CD4-positive, alpha-beta T cell (primary cell): ENCODE measurements around the gene NPSR1. TPM values are rescaled to one million over a fixed set of nuclear protein-coding genes. Genes with fewer than 3 reads are reported as not detected.

Source experiments
- ATAC-seq: fragments of 200-7000 bp; cut with Tn5 transposase; one replicate; pipeline ENCODE4 v1.10.0; 2022; ENCODE audit warnings: mild to moderate bottlenecking; ENCODE audit not compliant: poor library complexity
- CTCF ChIA-PET: fragments of 350-600 bp; sonication (Branson Sonifier 250); formaldehyde crosslinking; loops from one replicate; lab custom pipeline; 2021; ENCODE audit warnings: antibody characterized with exemption, inconsistent platforms; lab: Charles Lee
- POLR2A ChIA-PET: fragments of 350-600 bp; sonication (Branson Sonifier 250); formaldehyde crosslinking; loops from one replicate; lab custom pipeline; 2021; ENCODE audit warnings: antibody characterized with exemption, inconsistent platforms; lab: Charles Lee
- DNase-seq, 14 experiments: peaks; one replicate each; pipeline ENCODE4 v3.0.0-alpha.2; 2013 to 2020; ENCODE audit warnings: mixed read lengths in 2 of 14
- H3K27ac ChIP-seq, 2 donors: one replicate each; pipeline versions ENCODE4 v1.5.1 to v1.7.0; 2013; ENCODE audit warnings: low read length in 2 of 2, low read depth in 1 of 2, mild to moderate bottlenecking in 1 of 2
- H3K27me3 ChIP-seq, 2 experiments: 1 replicate in 1 of 2; 2 replicates in 1 of 2; pipeline versions ENCODE4 v1.6.1 to v1.7.0; 2013; ENCODE audit warnings: low read length in 2 of 2, control low read depth in 1 of 2, mild to moderate bottlenecking in 1 of 2, moderate library complexity in 1 of 2; ENCODE audit not compliant: insufficient read depth in 2 of 2, control insufficient read depth in 1 of 2
- H3K36me3 ChIP-seq: one replicate; pipeline ENCODE4 v1.6.1; 2013; ENCODE audit warnings: low read length, control low read depth; ENCODE audit not compliant: insufficient read depth
- H3K4me1 ChIP-seq: one replicate; pipeline ENCODE4 v1.6.1; 2013; ENCODE audit warnings: low read length, control low read depth; ENCODE audit not compliant: insufficient read depth
- H3K4me3 ChIP-seq: one replicate; pipeline ENCODE4 v1.5.1; 2013; ENCODE audit warnings: mild to moderate bottlenecking, low read length, moderate library complexity
- H3K9me3 ChIP-seq, 2 experiments: 1 replicate in 1 of 2; 2 replicates in 1 of 2; pipeline versions ENCODE4 v1.6.1 to v1.7.0; 2013; ENCODE audit warnings: low read length in 2 of 2, mild to moderate bottlenecking in 2 of 2, control low read depth in 1 of 2, moderate library complexity in 1 of 2; ENCODE audit not compliant: control insufficient read depth in 1 of 2, insufficient read depth in 1 of 2
- H3K27ac Mint-ChIP-seq: one replicate; pipeline ENCODE4 v1.8.0; 2020; ENCODE audit warnings: mixed read lengths
- H3K27me3 Mint-ChIP-seq: one replicate; pipeline ENCODE4 v1.8.0; 2021; ENCODE audit warnings: mixed read lengths
- H3K36me3 Mint-ChIP-seq: one replicate; pipeline ENCODE4 v1.8.0; 2021; ENCODE audit warnings: low read depth, mixed read lengths
- H3K4me1 Mint-ChIP-seq: one replicate; pipeline ENCODE4 v1.8.0; 2021; ENCODE audit warnings: low read depth, mixed read lengths
- H3K4me3 Mint-ChIP-seq: one replicate; pipeline ENCODE4 v1.8.0; 2020; ENCODE audit warnings: mild to moderate bottlenecking, mixed read lengths
- H3K9me3 Mint-ChIP-seq: one replicate; pipeline ENCODE4 v1.8.0; 2020; ENCODE audit warnings: mixed read lengths
- CTCF ChIP-seq: fragments of 200-600 bp; IDR thresholded peaks from one replicate; pipeline ENCODE4 v1.8.0; 2022; ENCODE audit warnings: antibody characterized with exemption, mild to moderate bottlenecking
- intact Hi-C, 2 experiments: fragments of 100-400 bp; cut with DNase I in 1 of 2; cut with micrococcal nuclease in 1 of 2; formaldehyde crosslinking; loops; one replicate each; pipeline versions ENCODE4 v1.15.1 to v1.9.0; 2023 to 2025; cut with DNase I, micrococcal nuclease
- total RNA-seq, 174 experiments: library from RNA in 2 of 174; stranded (reverse) in 2 of 174; gene quantifications; one replicate each; pipeline ENCODE4 v1.2.3 and lab custom pipeline; 2021 to 2026

Gene NPSR1
- total RNA-seq, 2 experiments from 2014 or later: not detected

DNA sequence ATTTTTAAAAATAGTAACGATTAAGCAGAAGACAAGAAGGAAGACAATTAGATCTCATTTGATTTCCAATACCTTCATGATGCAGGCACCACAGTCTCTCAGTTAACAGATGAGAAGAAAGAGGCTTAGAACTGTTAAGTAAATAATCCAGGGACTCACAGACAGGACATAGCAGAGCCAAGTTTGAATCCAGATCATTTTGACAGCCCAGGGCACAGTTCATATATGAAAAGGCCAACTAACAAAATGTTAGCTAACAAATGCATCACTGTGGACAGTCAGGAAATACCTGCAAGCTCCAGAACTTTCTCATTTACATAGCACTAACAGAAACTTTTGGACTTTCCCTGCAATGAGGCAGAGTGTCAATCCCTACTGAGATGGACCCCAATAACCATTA is 4.2 kb upstream of the NPSR1 start:
- no peak for ATAC-seq
- Histone ChIP-seq H3K27ac (no peak overlapping the region), H3K9me3 (no peaks in the 10 kb centered on the region), H3K4me1 (no peaks in the 10 kb centered on the region), H3K4me3 (no peak overlapping the region), H3K36me3 (no peaks in the 10 kb centered on the region), H3K27me3 (no peaks in the 10 kb centered on the region)
- ChIA-PET POLR2A (no interaction called here), CTCF (no interaction called here)
- no peaks in the 10 kb centered on the region for H3K36me3 Mint-ChIP-seq
- H3K4me1 Mint-ChIP-seq: no peaks in the 10 kb centered on the region
- H3K27ac Mint-ChIP-seq: no peak overlapping the region
- no peak for TF ChIP-seq CTCF
- H3K4me3 Mint-ChIP-seq: no peak overlapping the region
- intact Hi-C loops: no loop called here
- no peaks in the 10 kb centered on the region for H3K27me3 Mint-ChIP-seq
- no peak for DNase-seq
- H3K9me3 Mint-ChIP-seq: peaks cover 2% of the 10 kb centered on the region

DNA sequence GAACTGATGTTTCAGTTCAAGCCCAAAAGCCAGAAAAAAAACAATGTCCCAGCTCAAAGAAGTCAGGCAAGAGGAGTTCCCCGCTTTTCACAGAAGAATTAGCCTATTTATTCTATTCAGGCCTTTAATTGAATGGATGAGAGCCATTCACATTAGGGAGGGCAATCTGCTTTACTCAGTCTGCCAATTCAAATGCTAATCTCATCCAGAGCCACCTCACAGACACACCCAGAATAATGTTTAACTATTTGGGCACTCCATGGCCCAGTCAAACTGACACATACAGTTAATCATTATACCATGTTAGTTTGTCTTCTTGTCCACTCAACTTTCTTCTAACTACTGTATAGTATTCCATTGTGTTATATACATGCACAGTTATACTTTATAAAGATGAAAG is 2.6 kb upstream of the NPSR1 start:
- no peak overlapping the region for H3K4me3 ChIP-seq
- no peak for ATAC-seq
- Mint-ChIP-seq H3K4me3 (no peak overlapping the region), H3K9me3 (peaks cover 1% of the 10 kb centered on the region), H3K27ac (no peak overlapping the region), H3K4me1 (no peaks in the 10 kb centered on the region), H3K36me3 (no peaks in the 10 kb centered on the region), H3K27me3 (no peaks in the 10 kb centered on the region)
- H3K27me3 ChIP-seq: no peaks in the 10 kb centered on the region
- H3K36me3 ChIP-seq: no peaks in the 10 kb centered on the region
- no peaks in the 10 kb centered on the region for H3K4me1 ChIP-seq
- TF ChIP-seq CTCF: no peak
- intact Hi-C loops: no loop called here
- POLR2A ChIA-PET: no interaction called here
- no peak for DNase-seq
- H3K27ac ChIP-seq: no peak overlapping the region
- H3K9me3 ChIP-seq: no peaks in the 10 kb centered on the region
- CTCF ChIA-PET: no interaction called here

- no peaks in the 10 kb centered on the region for H3K9me3 Mint-ChIP-seq
- intact Hi-C loops: no loop called here
Measured at GRCh38 chr7:34656041-34656440, 2.0 kb upstream of the NPSR1 start.

More at GRCh38 chr7:34656041-34656440, 2.0 kb upstream of the NPSR1 start:
- Mint-ChIP-seq H3K4me1 (no peaks in the 10 kb centered on the region), H3K36me3 (no peaks in the 10 kb centered on the region), H3K4me3 (no peak overlapping the region), H3K27ac (no peak overlapping the region), H3K27me3 (no peaks in the 10 kb centered on the region)
- H3K4me1 ChIP-seq: no peaks in the 10 kb centered on the region
- H3K27ac ChIP-seq: no peak overlapping the region
- no peaks in the 10 kb centered on the region for H3K9me3 ChIP-seq
- CTCF ChIA-PET: no interaction called here
- POLR2A ChIA-PET: no interaction called here
- H3K36me3 ChIP-seq: no peaks in the 10 kb centered on the region
- no peak overlapping the region for H3K4me3 ChIP-seq
- DNase-seq (no peak), ATAC-seq (no peak)
- no peak for TF ChIP-seq CTCF
- H3K27me3 ChIP-seq: no peaks in the 10 kb centered on the region
